ENCODE results near the gene ESPN.
A peak's percentile ranks its signal among the peaks of the same experiment; 100 is the strongest.
"Not testable (repeated sequence)": the region's sequence is repeated elsewhere in the genome, so short reads cannot be mapped to it uniquely, and the experiment has no call there.

The ESPN gene

GRCh38 chr1:6410248-6410893 lies 14.2 kb upstream of the ESPN start:
- no peak for DNase-seq

- DNase-seq = no peak
Observed at GRCh38 chr1:6412896-6413295, 11.7 kb upstream of the ESPN start.

GRCh38 chr1:6414443-6414844 lies 10.1 kb upstream of the ESPN start:
- no peak for DNase-seq

- DNase-seq = no peak
Observed at GRCh38 chr1:6414881-6415626, 9.5 kb upstream of the ESPN start.

GRCh38 chr1:6416295-6416656 lies 8.3 kb upstream of the ESPN start:
- DNase-seq = no peak

GRCh38 chr1:6416906-6417305 lies 7.7 kb upstream of the ESPN start:
- no peak for DNase-seq

- DNase-seq = no peak
Observed at GRCh38 chr1:6417961-6418667, 6.5 kb upstream of the ESPN start.

- no peak for DNase-seq
Observed at GRCh38 chr1:6418668-6419396, 5.7 kb upstream of the ESPN start.

GRCh38 chr1:6419397-6419803 lies 5.2 kb upstream of the ESPN start:
- peak; percentile 10 for DNase-seq

GRCh38 chr1:6419804-6420453 lies 4.6 kb upstream of the ESPN start, which contains the start of gene HES2:
Gene HES2 (minus strand): TSS chr1:6419919. CDS start chr1:6419820, 99 bp downstream.
- DNase-seq = no peak

GRCh38 chr1:6420454-6421042 lies 4.0 kb upstream of the ESPN start:
- DNase-seq = no peak

- DNase-seq = no peak
Observed at GRCh38 chr1:6421266-6421665, 3.3 kb upstream of the ESPN start.

- DNase-seq = peak; percentile 72
Observed at GRCh38 chr1:6423321-6423999, 1.1 kb upstream of the ESPN start.

GRCh38 chr1:6424000-6424565 lies 493 bp upstream of the ESPN start:
- no peak for DNase-seq

- no peak for DNase-seq
Observed at GRCh38 chr1:6425658-6426057, 1.1 kb downstream of the ESPN start.

GRCh38 chr1:6426277-6426971 lies 1.8 kb downstream of the ESPN start:
- DNase-seq = no peak

- no peak for DNase-seq
Observed at GRCh38 chr1:6426972-6427350, 2.4 kb downstream of the ESPN start.

GRCh38 chr1:6427441-6428390 lies 3.1 kb downstream of the ESPN start:
- DNase-seq = no peak

GRCh38 chr1:6428453-6428852 lies 3.9 kb downstream of the ESPN start:
- DNase-seq = not testable (repeated sequence)

Data from NCI-H1105 (cell line).